Kidney (tissue), 14 donors: ENCODE results near the gene ZNF746. TPM values are rescaled to one million over a fixed set of nuclear protein-coding genes. Genes with fewer than 3 reads are reported as not detected.
A peak's percentile ranks its signal among the peaks of the same experiment; 100 is the strongest.

Experiments used
- DNase-seq, 5 donors: peaks; one replicate each; pipeline ENCODE4 v3.0.0-alpha.2; 2013 to 2020
- FAIRE-seq: peaks from 2 replicates; lab custom pipeline; 2012; peaks lifted over from hg19 to GRCh38; lab: Jason Lieb, UNC
- H3K27ac ChIP-seq, 2 donors: one replicate each; pipeline ENCODE4 v1.7.0; 2013; ENCODE audit warnings: low read depth in 2 of 2, low read length in 2 of 2, inconsistent platforms in 1 of 2
- H3K27me3 ChIP-seq: one replicate; pipeline ENCODE4 v1.7.1; 2013; ENCODE audit warnings: low read length, inconsistent platforms; ENCODE audit not compliant: control insufficient read depth, insufficient read depth
- H3K36me3 ChIP-seq, 3 donors: one replicate each; pipeline versions ENCODE4 v1.7.0 to v1.7.1; 2013; ENCODE audit warnings: low read length in 3 of 3, control low read depth in 1 of 3, inconsistent platforms in 1 of 3; ENCODE audit not compliant: insufficient read depth in 3 of 3, control insufficient read depth in 2 of 3
- H3K4me1 ChIP-seq, 3 donors: one replicate each; pipeline versions ENCODE4 v1.7.0 to v1.7.1; 2013; ENCODE audit warnings: low read length in 3 of 3, inconsistent platforms in 1 of 3, low read depth in 1 of 3; ENCODE audit not compliant: control insufficient read depth in 2 of 3, insufficient read depth in 2 of 3
- H3K4me3 ChIP-seq, 3 donors: one replicate each; pipeline versions ENCODE4 v1.7.0 to v1.8.1; 2013; ENCODE audit warnings: low read length in 3 of 3, control low read depth in 1 of 3, inconsistent platforms in 1 of 3
- H3K9ac ChIP-seq, 3 donors: one replicate each; pipeline versions ENCODE4 v1.7.0 to v1.7.1; 2013; ENCODE audit warnings: low read length in 3 of 3, control low read depth in 1 of 3, inconsistent platforms in 1 of 3
- H3K9me3 ChIP-seq, 3 donors: one replicate each; pipeline versions ENCODE4 v1.7.0 to v1.7.1; 2013; ENCODE audit warnings: low read length in 3 of 3, control low read depth in 1 of 3, inconsistent platforms in 1 of 3; ENCODE audit not compliant: control insufficient read depth in 2 of 3, insufficient read depth in 1 of 3
- CTCF ChIP-seq: IDR thresholded peaks from 3 replicates; pipeline ENCODE4 v1.5.1; 2012; ENCODE audit warnings: mild to moderate bottlenecking, moderate library complexity, borderline replicate concordance; ENCODE audit not compliant: insufficient read depth; ENCODE audit errors: extremely low read depth
- intact Hi-C: fragments of 100-400 bp; cut with DNase I; formaldehyde crosslinking; loops from one replicate; pipeline ENCODE4 v1.11.1; 2022
- polyA plus RNA-seq: library from polyadenylated mRNA; stranded (reverse); fragments of 350-450 nt; fragmentation: Illumina TruSeq; extraction: RNeasy Lipid Tissue Mini Kit (QIAGEN cat#74804); gene quantifications from one replicate; pipeline ENCODE4 v1.2.3, GENCODE V29; 2014; ENCODE audit warnings: low read depth, low replicate concordance; ENCODE audit not compliant: insufficient read depth
- total RNA-seq: library from RNA; stranded (reverse); fragmentation: NEBNext Ultra II Directional; extraction: Animal tissue kit (Norgen Biotek cat#: 25700); gene quantifications from one replicate; pipeline ENCODE4 v1.2.1, GENCODE V29; 2021
- donor health status: control.
- donor health status: control.
- donor health status: control.
- donor health status: control.
- donor health status: control.
- donor health status: DM: yes; HTN: yes; CAD: no.
- donor health status: Normal renal cell carcinoma (clear cell type).

Gene ZNF746
- total and polyA plus RNA-seq, 2 donors from 2014 or later: 6.8 to 17.3 TPM

- Histone ChIP-seq H3K9ac (no peak overlapping the region), H3K4me1 (peaks cover 0 to 4% (median 0%) of the 10 kb centered on the region in 3 donors), H3K36me3 (no peaks in the 10 kb centered on the region), H3K27ac (no peak overlapping the region), H3K4me3 (no peak overlapping the region), H3K9me3 (no peaks in the 10 kb centered on the region), H3K27me3 (no peaks in the 10 kb centered on the region)
- intact Hi-C loops: no loop called here
- DNase-seq: no peak
- TF ChIP-seq CTCF: no peak
- no peak for FAIRE-seq
These were observed 34.0 kb downstream of the ZNF746 start for GRCh38 chr7:149463500-149464161.

GRCh38 chr7:149462101-149462520 is 35.5 kb downstream of the ZNF746 start:
- peaks cover 0 to 4% (median 0%) of the 10 kb centered on the region in 3 donors for H3K4me1 ChIP-seq
- H3K4me3 ChIP-seq: no peak overlapping the region
- DNase-seq: no peak
- H3K9me3 ChIP-seq: no peaks in the 10 kb centered on the region
- no peaks in the 10 kb centered on the region for H3K27me3 ChIP-seq
- H3K27ac ChIP-seq: no peak overlapping the region
- intact Hi-C loops: no loop called here
- no peak for FAIRE-seq
- no peak overlapping the region for H3K9ac ChIP-seq
- no peaks in the 10 kb centered on the region for H3K36me3 ChIP-seq
- no peak for TF ChIP-seq CTCF

DNA sequence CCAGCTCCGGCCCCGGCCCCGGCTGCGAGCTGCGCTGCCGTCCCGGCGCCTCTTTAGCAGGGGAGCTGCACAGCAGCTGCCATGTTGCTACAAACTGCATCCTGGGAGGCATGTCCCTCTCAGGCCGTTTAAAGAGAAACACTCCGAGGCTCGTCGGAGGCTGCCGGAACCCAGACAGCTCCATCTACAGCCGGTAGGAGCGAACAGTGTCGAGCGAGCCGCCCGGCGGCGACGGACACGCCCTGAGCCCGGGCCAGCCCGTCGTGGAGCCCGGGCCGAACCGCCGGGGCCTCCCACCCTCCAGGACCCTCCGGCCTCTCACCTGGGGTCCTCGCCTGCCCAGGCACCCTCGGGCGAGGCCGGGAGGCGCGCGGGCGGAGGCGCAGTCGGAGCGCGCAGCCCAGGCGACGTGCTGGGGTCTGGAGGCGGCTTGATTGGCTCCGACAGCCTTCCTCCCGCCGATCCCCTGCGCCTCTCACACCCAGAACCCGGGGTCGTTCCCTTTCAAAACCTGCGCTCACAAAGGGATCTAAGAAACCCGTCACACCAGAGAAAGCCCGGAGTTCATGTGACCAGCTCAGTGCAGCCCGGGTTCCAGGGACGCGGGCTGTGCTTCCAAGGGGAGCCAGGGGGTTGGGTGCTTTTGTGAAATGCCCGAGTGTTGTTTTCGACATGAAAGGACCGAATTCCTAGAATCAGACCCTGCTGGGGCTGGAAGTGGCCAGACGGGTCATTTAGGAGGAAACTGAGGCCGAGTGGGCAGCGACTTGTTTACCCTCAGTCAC is 36.9 kb downstream of the ZNF746 start, which contains the start of gene ZNF777:
Gene ZNF777 (minus strand): TSS at position 570 of the 785 bp plus-strand sequence. CDS start 5,040 bp downstream, outside the sequence.
- intact Hi-C loops: no loop called here
- Histone ChIP-seq H3K36me3 (no peaks in the 10 kb centered on the region), H3K4me3 (peak within 1 kb of the TSS; percentile 52 to 82 (median 76)), H3K27me3 (no peaks in the 10 kb centered on the region), H3K4me1 (peaks cover 0 to 4% (median 0%) of the 10 kb centered on the region in 3 donors), H3K9ac (peak within 1 kb of the TSS; percentile 9 to 84 (median 63)), H3K9me3 (no peaks in the 10 kb centered on the region), H3K27ac (peak within 1 kb of the TSS; percentile 39 to 64)
- no peak for FAIRE-seq
- TF ChIP-seq CTCF: peak; percentile 34
- DNase-seq: peak; percentile 89 to 95 (median 92)
